Activated CD4-positive, alpha-beta T cell treated with anti-CD3 and anti-CD28 coated beads for 4 hours (primary cell): Measurements from ENCODE around the gene ANO4.
"Not testable (repeated sequence)": the region's sequence is repeated elsewhere in the genome, so short reads cannot be mapped to it uniquely, and the experiment has no call there.

Source experiments
- DNase-seq, 2 donors: peaks; one replicate each; pipeline ENCODE4 v3.0.0-alpha.2; 2020

ANO4 gene

DNA sequence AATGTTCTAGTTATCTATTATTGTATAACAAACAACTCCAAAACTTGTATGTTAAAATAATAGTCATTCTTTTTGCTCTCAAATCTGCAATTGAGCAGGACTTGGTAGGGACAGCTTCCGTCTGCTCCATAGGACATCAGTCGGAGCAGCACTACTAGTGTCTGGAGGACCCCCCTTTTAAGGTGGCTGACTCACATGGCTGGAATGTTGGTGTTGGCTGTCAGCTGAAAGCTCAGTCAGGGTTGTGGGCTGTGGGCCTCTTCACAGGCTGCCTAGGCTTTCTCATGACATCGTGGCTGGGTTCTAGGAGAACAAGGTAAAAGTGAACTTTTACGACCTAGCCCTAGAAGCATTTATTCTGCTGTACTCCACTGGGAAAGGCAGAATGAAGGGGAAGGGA is 160.6 kb downstream of the ANO4 start:
- DNase-seq = no peak

GRCh38 chr12:100956311-100956852 is 161.8 kb downstream of the ANO4 start:
- no peak for DNase-seq

DNA sequence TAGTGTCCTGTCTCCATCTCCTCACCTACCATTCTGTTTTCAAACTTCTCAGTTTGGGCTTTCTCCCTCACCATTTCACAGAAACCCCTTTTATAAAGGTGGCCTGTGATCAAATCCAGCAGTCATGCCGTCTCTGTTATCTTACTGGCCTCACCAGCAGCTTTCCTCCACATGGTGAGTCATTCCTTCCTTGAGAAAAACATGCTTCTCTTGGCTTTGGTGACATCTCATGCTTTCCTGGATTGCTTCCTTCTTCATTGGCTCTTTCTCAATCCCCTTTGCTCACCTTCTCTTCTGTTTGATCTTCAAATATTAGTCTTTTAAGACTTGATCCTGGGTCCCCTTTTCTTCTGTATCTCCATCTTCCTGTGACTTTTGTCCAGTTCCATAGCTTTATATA is 164.9 kb downstream of the ANO4 start:
- no peak for DNase-seq

DNA sequence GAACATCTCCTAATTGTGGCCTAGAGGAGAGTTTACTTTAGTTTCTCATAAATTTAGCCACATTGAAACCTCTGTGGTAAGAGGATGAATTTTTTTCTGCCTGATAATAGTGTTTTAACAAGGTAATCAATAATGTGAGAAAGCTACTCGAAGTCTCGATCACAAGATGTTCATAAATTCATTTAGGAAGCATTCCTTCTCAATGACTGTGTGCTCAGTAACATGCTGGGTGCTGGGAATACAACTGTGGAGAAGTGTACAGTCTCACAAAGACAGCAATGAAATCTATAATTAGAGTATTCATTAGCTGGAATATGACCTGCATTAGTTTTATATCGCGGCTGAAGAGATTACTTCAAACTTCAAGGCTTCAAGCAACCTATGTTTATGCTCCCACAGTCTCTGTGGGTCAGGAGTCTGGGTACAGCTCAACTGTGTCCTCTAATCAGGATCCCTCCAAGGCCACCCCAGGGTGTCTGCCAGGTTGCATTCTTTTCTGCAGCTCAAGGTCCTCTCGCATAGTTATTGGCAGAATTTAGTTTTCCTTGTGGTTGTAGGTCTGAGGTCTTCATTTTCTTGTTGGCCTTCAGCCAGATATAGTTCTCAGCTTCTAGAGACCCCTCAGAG is 167.6 kb downstream of the ANO4 start:
- DNase-seq = no peak

GRCh38 chr12:100963381-100963780 is 168.8 kb downstream of the ANO4 start:
- DNase-seq = no peak

DNA sequence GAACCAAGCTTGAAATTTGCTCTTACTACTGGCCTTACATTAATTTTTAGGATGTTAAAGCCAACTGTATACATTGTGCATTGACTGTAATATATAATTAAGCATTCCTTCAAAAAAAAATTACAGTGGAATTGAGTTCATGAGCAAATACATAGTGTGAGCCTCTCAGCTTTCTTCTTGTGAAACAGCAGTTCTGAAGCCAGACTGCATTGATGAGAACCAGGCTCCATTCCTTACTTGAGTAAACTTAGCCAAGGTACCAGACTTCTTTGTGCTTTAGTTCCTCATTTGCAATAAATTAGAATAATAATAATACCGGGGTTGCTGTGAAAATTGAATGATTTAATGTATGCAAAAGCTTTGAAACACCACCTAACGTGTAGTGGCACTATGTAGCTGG is 169.5 kb downstream of the ANO4 start:
- no peak for DNase-seq

GRCh38 chr12:100967189-100967588 is 172.6 kb downstream of the ANO4 start:
- no peak for DNase-seq

- no peak for DNase-seq
Observed at GRCh38 chr12:100970894-100971293, 176.3 kb downstream of the ANO4 start.

DNA sequence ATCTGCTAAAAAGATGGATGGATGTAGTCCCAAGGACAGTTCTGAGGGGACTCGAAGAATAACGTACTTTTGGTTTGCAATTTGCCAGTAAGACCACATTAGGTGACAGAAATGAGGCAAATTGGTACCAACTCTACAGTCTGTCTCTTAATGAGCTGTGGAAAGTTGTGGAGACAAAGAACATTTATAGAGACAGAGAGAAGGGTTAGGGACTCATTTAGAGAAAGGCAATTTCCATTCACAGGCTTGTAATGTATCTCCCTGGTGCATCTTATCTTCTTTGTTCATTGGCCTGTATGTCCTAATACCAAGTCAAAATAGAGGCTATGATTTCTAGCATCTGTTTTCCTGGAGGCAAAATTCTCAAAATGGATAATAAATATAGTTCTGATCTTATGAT is 177.5 kb downstream of the ANO4 start:
- no peak for DNase-seq

GRCh38 chr12:100974341-100974740 is 179.8 kb downstream of the ANO4 start:
- DNase-seq = no peak

DNA sequence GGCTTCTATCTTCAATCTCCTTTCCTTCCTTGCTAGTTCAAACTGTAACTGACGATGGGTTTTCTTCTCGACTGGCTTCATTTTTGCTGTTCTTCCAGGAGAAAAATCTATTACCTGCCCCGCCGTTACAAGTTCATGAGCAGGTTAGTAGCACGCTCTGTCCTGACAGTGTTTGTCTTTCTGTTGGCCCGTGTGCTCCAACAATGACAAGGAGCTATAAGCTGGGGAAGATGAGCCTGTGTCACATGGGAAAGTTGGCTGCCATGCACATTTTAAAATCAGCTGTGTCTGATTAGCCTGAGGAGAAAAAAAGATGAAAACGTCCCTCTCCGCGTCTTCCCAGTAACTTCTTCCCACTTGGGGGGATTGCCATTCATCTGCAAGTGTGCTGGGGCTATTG is 180.2 kb downstream of the ANO4 start:
- no peak for DNase-seq

DNA sequence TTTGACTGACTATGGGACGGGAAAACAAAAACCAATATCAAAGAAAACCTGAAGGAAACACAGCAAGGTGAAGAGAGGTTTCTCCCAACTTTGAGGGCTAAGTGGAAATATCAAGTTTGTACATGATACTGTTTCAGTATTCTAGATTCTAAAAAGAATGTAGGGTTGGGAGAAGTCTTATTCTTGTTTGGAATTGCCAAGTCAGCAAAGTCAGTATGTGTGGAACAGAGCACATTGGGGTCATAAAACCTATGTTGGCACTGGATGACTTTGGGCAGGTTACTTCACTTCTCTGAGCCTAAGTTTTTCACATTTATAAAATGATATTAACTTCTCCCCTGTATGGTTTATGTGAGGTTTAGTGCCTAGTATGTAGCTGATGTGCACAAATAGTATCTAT is 182.2 kb downstream of the ANO4 start:
- no peak for DNase-seq

GRCh38 chr12:100980856-100981255 is 186.3 kb downstream of the ANO4 start:
- DNase-seq = no peak

DNA sequence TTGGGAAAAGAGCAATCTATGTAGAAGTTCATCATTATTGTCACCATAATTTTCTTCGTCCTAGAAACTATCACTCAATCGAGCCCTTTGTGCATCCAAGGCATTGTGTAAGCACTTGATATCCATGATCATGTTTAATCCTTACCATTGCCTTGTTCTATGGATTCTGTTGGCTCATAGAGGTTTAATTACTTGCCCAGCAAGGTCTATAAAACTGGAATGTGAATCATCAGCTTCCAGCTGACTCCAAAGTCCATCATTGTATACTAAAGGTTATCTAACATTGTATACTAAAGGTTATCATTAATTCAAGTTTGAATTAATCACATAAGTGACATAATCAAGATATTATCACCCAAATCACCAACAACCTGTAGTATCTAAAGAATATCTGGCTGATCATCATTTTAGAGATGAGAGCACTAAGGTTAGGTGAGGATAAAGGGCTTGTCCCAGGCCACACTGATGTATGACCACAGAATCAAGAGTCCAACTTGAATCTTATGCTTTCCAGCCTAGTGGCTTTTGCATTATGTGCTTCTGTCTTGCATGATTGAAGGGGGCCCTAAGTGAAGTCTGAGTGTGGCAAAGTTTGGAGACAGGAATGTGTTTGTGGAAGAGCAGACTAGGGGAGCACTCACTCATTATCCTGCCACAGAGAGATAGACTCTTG is 188.1 kb downstream of the ANO4 start:
- DNase-seq = no peak

DNA sequence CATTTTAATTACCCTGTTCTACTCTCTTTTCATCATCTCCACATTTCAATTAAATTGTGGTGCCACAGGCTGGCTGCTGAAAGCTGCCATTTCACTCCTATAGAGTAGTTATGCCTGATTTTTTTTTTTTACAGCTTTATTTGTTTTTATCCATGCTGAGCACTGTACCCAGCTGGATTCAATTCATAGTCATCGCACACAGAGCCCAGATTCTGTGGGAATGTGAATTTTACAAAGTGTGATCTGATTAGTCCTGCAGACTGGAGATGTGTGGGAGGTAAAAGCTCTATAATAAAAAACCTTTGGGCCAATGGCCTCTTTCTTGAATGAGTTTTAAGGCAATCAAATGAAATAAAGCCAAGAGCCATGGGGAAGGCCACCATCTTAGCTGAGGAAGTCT is 190.2 kb downstream of the ANO4 start:
- DNase-seq = no peak

DNA sequence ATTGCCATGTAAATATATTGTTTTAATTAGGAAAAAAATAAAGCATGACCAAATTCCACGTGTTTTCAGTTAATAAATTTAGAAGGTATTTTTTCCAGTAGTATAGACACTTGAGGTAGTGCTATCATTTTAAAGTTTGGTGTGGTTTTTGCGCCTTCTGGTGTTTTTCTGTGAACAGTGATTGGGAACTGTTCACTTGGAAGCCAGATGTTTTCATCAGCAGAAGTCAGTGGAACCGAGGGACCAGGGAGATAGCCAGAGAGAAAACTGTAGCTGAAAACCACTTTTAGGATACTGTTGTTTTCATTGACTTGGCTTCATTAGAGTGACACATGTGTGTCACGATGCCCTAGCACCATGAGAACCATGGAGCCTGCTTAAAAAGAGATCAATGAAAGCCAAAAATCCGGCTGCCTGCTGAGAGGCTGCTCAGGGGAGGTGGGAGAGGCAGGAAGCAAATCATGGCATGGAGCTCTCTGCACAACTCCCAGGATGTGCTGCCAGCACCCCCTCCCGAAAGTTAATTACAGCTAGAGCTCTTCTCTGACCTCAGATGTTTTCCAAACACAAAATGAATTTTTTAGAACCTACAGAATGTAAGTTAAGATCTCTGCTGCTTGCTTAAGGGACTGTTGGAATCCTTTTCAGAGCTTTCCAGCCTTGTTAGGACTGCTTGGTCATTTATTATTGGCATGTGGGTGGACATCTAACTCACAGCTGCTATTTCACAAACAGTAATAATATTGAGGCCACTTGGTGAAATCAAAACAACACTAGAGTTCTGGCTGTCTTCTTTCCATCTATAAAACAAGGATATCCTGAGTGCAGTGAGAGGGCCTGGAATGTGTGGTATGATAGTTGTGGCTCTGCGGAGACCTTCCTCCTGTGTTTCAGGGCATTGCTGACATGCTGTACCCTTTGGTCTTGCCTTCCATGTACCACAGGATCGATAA is 192.3 kb downstream of the ANO4 start:
- DNase-seq = no peak

- no peak for DNase-seq
Observed at GRCh38 chr12:100987552-100988521, 193.3 kb downstream of the ANO4 start.

- DNase-seq = not testable (repeated sequence)
Observed at GRCh38 chr12:100989509-100989908, 194.9 kb downstream of the ANO4 start.

GRCh38 chr12:100991102-100991501 is 196.5 kb downstream of the ANO4 start:
- no peak for DNase-seq

GRCh38 chr12:100992194-100992593 is 197.6 kb downstream of the ANO4 start:
- DNase-seq = no peak

DNA sequence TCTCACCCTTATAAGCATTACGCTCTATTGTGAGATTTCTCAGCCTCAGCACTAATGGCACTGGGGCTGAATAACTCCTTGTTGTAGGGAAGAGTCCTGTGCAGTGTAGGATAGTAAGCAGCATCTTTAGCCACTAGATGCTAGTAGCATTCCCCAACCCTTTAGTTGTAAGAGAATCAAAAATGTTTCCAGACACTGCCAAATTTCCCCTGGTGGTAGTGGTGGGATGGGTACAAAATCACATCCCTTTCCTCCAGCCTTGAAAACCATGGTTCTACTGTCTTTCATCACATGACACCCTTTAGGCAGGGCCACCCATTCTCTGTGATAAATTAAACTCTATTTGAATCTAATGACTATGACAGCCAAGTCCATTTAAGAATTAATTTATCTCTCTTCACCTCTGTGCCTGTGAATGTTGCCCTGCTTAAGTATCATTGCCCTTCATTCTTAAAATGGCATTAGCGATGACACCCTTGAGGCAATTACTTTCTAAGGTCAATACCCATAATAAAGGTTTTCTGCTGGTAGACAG is 199.4 kb downstream of the ANO4 start:
- no peak for DNase-seq

DNA sequence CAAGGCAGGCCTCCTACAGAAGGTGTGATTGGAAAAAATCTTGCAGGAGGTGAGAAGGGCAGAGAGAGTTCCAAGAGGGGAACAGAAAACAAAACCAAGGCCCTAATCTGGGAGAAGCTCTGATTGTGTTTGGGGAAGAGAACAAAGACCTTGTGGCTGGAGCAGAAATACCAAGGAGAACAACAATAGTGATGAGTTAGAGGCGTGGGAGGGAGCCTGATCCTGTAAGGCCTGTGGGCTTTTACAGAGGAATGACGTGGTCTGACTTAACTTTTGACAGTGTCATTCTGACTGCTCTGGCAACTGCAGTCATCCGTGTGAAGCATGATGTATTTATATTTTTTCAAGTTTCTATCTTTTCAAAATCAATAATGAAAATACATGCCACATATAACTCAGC is 200.6 kb downstream of the ANO4 start:
- DNase-seq = no peak
